HEK293 (cell line): ENCODE data around the gene CIC.
A peak's percentile ranks its signal among the peaks of the same experiment; 100 is the strongest.

ENCODE experiments used
- KLF16 ChIP-seq: fragments of 450-650 bp; formaldehyde crosslinking; IDR thresholded peaks from 2 replicates; pipeline ENCODE4 v1.5.1; 2017; ENCODE audit warnings: missing biosample characterization, missing genetic modification characterization
- MYNN ChIP-seq: fragments of 450-650 bp; formaldehyde crosslinking; IDR thresholded peaks from 2 replicates; pipeline ENCODE4 v1.5.1; 2016; ENCODE audit warnings: missing biosample characterization, missing genetic modification characterization, borderline replicate concordance
- YY1 ChIP-seq: fragments of 450-650 bp; formaldehyde crosslinking; IDR thresholded peaks from 2 replicates; pipeline ENCODE4 v1.5.1; 2018; ENCODE audit warnings: missing biosample characterization, missing genetic modification characterization
- ZEB2 ChIP-seq: fragments of 450-650 bp; formaldehyde crosslinking; IDR thresholded peaks from 2 replicates; pipeline ENCODE4 v1.5.1; 2016; ENCODE audit warnings: missing biosample characterization, missing genetic modification characterization
- ZFP3 ChIP-seq: fragments of 450-650 bp; formaldehyde crosslinking; IDR thresholded peaks from 2 replicates; pipeline ENCODE4 v1.5.1; 2016; ENCODE audit warnings: low read depth, missing biosample characterization, missing genetic modification characterization
- ZFP41 ChIP-seq: fragments of 450-650 bp; formaldehyde crosslinking; IDR thresholded peaks from 2 replicates; pipeline ENCODE4 v1.5.1; 2016; ENCODE audit warnings: missing biosample characterization, missing genetic modification characterization, borderline replicate concordance
- ZNF133 ChIP-seq: fragments of 450-650 bp; formaldehyde crosslinking; IDR thresholded peaks from 2 replicates; pipeline ENCODE4 v1.5.1; 2016; ENCODE audit warnings: missing biosample characterization, missing genetic modification characterization
- ZNF146 ChIP-seq: fragments of 450-650 bp; formaldehyde crosslinking; IDR thresholded peaks from 2 replicates; pipeline ENCODE4 v1.5.1; 2016; ENCODE audit warnings: missing biosample characterization, missing genetic modification characterization
- ZNF292 ChIP-seq: fragments of 450-650 bp; formaldehyde crosslinking; IDR thresholded peaks from 2 replicates; pipeline ENCODE4 v1.5.1; 2016; ENCODE audit warnings: low read depth, missing biosample characterization, missing genetic modification characterization, borderline replicate concordance
- ZNF658 ChIP-seq: fragments of 450-650 bp; formaldehyde crosslinking; IDR thresholded peaks from 2 replicates; pipeline ENCODE4; 2016; ENCODE audit warnings: missing biosample characterization, missing genetic modification characterization
- ZNF777 ChIP-seq: fragments of 450-650 bp; formaldehyde crosslinking; IDR thresholded peaks from 2 replicates; pipeline ENCODE4 v1.5.1; 2017; ENCODE audit warnings: missing biosample characterization, missing genetic modification characterization, borderline replicate concordance
- ZNF791 ChIP-seq: fragments of 450-650 bp; formaldehyde crosslinking; IDR thresholded peaks from 2 replicates; pipeline ENCODE4 v1.5.1; 2016; ENCODE audit warnings: missing biosample characterization, missing genetic modification characterization
- TF ChIP-seq, protein P1 (sequence below): fragments of 450-650 bp; formaldehyde crosslinking; IDR thresholded peaks from 2 replicates; pipeline ENCODE4 v1.5.1; 2016; ENCODE audit warnings: missing biosample characterization, missing genetic modification characterization
- TF ChIP-seq, protein P2 (sequence below): fragments of 450-650 bp; formaldehyde crosslinking; IDR thresholded peaks from 2 replicates; pipeline ENCODE4 v1.5.1; 2016; ENCODE audit warnings: missing biosample characterization, missing genetic modification characterization

DNA sequence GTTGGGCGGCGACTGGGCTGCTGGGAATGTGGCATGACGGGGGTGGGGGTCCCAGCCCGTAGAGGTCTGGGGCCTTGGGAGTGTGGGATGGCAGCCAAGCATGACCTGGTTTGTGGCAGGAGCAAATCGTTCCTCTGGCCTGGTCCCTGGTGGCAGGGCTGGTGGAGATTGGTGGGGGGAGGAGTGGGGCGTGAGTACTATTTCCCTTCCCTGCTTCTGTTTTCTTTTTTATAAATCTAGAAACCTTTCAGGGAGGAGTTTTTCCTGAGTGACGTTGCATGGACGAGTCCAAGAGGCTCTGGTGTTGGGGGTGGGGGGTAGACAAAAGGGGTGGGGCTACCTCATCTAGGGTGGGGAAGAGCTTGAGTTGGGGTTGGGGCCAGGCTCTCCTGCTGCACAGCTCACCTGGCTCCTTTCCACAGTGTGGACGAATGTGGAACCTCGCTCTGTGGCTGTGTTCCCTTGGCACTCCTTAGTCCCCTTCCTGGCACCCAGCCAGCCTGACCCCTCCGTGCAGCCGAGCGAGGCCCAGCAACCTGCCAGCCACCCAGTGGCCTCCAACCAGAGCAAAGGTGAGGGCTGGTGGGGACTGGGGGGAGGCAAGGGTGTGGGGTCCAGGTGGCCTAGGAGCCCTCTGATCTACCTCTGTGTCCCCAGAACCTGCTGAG, 17.4 kb downstream of the CIC start:
- TF ChIP-seq ZNF658 (tag by site-specific recombination) (no peak), YY1 (no peak), ZNF146 (no peak), ZNF292 (tag by site-specific recombination) (no peak), KLF16 (tag by site-specific recombination) (no peak), ZFP41 (no peak), ZNF791 (tag by site-specific recombination) (no peak), ZNF133 (tag by site-specific recombination) (no peak), ZEB2 (tag by site-specific recombination) (no peak), MYNN (tag by site-specific recombination) (no peak), ZFP3 (no peak), ZNF777 (tag by site-specific recombination) (no peak)
- TF ChIP-seq, protein P1, sequence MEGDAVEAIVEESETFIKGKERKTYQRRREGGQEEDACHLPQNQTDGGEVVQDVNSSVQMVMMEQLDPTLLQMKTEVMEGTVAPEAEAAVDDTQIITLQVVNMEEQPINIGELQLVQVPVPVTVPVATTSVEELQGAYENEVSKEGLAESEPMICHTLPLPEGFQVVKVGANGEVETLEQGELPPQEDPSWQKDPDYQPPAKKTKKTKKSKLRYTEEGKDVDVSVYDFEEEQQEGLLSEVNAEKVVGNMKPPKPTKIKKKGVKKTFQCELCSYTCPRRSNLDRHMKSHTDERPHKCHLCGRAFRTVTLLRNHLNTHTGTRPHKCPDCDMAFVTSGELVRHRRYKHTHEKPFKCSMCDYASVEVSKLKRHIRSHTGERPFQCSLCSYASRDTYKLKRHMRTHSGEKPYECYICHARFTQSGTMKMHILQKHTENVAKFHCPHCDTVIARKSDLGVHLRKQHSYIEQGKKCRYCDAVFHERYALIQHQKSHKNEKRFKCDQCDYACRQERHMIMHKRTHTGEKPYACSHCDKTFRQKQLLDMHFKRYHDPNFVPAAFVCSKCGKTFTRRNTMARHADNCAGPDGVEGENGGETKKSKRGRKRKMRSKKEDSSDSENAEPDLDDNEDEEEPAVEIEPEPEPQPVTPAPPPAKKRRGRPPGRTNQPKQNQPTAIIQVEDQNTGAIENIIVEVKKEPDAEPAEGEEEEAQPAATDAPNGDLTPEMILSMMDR (tag by site-specific recombination): no peak
- TF ChIP-seq, protein P2, sequence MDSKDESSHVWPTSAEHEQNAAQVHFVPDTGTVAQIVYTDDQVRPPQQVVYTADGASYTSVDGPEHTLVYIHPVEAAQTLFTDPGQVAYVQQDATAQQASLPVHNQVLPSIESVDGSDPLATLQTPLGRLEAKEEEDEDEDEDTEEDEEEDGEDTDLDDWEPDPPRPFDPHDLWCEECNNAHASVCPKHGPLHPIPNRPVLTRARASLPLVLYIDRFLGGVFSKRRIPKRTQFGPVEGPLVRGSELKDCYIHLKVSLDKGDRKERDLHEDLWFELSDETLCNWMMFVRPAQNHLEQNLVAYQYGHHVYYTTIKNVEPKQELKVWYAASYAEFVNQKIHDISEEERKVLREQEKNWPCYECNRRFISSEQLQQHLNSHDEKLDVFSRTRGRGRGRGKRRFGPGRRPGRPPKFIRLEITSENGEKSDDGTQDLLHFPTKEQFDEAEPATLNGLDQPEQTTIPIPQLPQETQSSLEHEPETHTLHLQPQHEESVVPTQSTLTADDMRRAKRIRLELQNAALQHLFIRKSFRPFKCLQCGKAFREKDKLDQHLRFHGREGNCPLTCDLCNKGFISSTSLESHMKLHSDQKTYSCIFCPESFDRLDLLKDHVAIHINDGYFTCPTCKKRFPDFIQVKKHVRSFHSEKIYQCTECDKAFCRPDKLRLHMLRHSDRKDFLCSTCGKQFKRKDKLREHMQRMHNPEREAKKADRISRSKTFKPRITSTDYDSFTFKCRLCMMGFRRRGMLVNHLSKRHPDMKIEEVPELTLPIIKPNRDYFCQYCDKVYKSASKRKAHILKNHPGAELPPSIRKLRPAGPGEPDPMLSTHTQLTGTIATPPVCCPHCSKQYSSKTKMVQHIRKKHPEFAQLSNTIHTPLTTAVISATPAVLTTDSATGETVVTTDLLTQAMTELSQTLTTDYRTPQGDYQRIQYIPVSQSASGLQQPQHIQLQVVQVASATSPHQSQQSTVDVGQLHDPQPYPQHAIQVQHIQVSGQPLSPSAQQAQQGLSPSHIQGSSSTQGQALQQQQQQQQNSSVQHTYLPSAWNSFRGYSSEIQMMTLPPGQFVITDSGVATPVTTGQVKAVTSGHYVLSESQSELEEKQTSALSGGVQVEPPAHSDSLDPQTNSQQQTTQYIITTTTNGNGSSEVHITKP (tag by site-specific recombination): peak; percentile 68
